Liver (tissue), 9 donors: Measurements from ENCODE around the gene TACC2. TPM values are rescaled to one million over a fixed set of nuclear protein-coding genes. Genes with fewer than 3 reads are reported as not detected.
"Not testable (repeated sequence)": the region's sequence is repeated elsewhere in the genome, so short reads cannot be mapped to it uniquely, and the experiment has no call there.

Source experiments
- DNase-seq: peaks from one replicate; pipeline ENCODE4 v3.0.0-alpha.2; 2017; ENCODE audit warnings: low spot score
- H3K27ac ChIP-seq, 2 donors: one replicate each; pipeline ENCODE4 v1.7.0; 2013; ENCODE audit warnings: inconsistent platforms in 2 of 2, low read length in 2 of 2, control low read depth in 1 of 2, low read depth in 1 of 2, mild to moderate bottlenecking in 1 of 2
- H3K27me3 ChIP-seq, 4 donors: one replicate each; pipeline versions ENCODE4 v1.6.1 to v1.7.0; 2013; ENCODE audit warnings: low read length in 3 of 4, inconsistent platforms in 1 of 4, mild to moderate bottlenecking in 1 of 4, moderate library complexity in 1 of 4; ENCODE audit not compliant: control insufficient read depth in 4 of 4, insufficient read depth in 4 of 4
- H3K36me3 ChIP-seq, 4 donors: one replicate each; pipeline versions ENCODE4 v1.6.1 to v1.7.0; 2013; ENCODE audit warnings: low read length in 3 of 4, mild to moderate bottlenecking in 3 of 4, low read depth in 1 of 4, moderate library complexity in 1 of 4; ENCODE audit not compliant: control insufficient read depth in 4 of 4, insufficient read depth in 3 of 4
- H3K4me1 ChIP-seq, 4 donors: one replicate each; pipeline versions ENCODE4 v1.6.1 to v1.7.0; 2013; ENCODE audit warnings: low read length in 3 of 4, mild to moderate bottlenecking in 3 of 4, moderate library complexity in 1 of 4; ENCODE audit not compliant: control insufficient read depth in 4 of 4, insufficient read depth in 4 of 4
- H3K4me3 ChIP-seq, 3 donors: one replicate each; pipeline versions ENCODE4 v1.6.1 to v1.7.0; 2013; ENCODE audit warnings: low read length in 3 of 3, control low read depth in 1 of 3, low read depth in 1 of 3, mild to moderate bottlenecking in 1 of 3
- H3K9ac ChIP-seq, 2 donors: one replicate each; pipeline ENCODE4 v1.7.0; 2013; ENCODE audit warnings: low read length in 2 of 2, mild to moderate bottlenecking in 2 of 2, moderate library complexity in 2 of 2, control low read depth in 1 of 2, low read depth in 1 of 2
- H3K9me3 ChIP-seq, 4 donors: one replicate each; pipeline versions ENCODE4 v1.6.1 to v1.7.0; 2013; ENCODE audit warnings: low read length in 3 of 4; ENCODE audit not compliant: control insufficient read depth in 4 of 4
- ATF3 ChIP-seq: IDR thresholded peaks from 2 replicates; pipeline ENCODE4 v1.6.1; 2016; ENCODE audit warnings: antibody characterized with exemption
- CTCF ChIP-seq: fragments of 150-350 bp; IDR thresholded peaks from 2 replicates; pipeline ENCODE4 v1.5.1; 2017; ENCODE audit warnings: improper control_type of control experiment, low read depth, low read length; ENCODE audit not compliant: missing input control
- EGR1 ChIP-seq, 2 donors: IDR thresholded peaks; 2 replicates each; pipeline ENCODE4 v1.6.1; 2016 to 2018; ENCODE audit warnings: antibody characterized with exemption in 2 of 2, low read depth in 2 of 2
- FOXA1 ChIP-seq: IDR thresholded peaks from 2 replicates; pipeline ENCODE4 v1.6.1; 2016; ENCODE audit warnings: antibody characterized with exemption
- FOXA2 ChIP-seq: IDR thresholded peaks from 2 replicates; pipeline ENCODE4 v1.6.1; 2016; ENCODE audit warnings: antibody characterized with exemption
- GABPA ChIP-seq, 2 donors: IDR thresholded peaks in 1 of 2; conservative IDR thresholded peaks in 1 of 2; 2 replicates each; pipeline ENCODE4 v1.6.1; 2016; ENCODE audit warnings: antibody characterized with exemption in 2 of 2, mild to moderate bottlenecking in 1 of 2, moderate library complexity in 1 of 2
- HNF4A ChIP-seq, 2 donors: conservative IDR thresholded peaks; 2 replicates each; pipeline ENCODE4 v1.6.1; 2016; ENCODE audit warnings: antibody characterized with exemption in 2 of 2, mild to moderate bottlenecking in 2 of 2
- HNF4G ChIP-seq: IDR thresholded peaks from 2 replicates; pipeline ENCODE4 v1.6.1; 2016; ENCODE audit warnings: antibody characterized with exemption
- JUND ChIP-seq, 2 donors: IDR thresholded peaks; 2 replicates each; pipeline ENCODE4 v1.6.1; 2016; ENCODE audit warnings: antibody characterized with exemption in 2 of 2
- MAX ChIP-seq: IDR thresholded peaks from 2 replicates; pipeline ENCODE4 v1.6.1; 2016; ENCODE audit warnings: antibody characterized with exemption
- NR2F2 ChIP-seq: IDR thresholded peaks from 2 replicates; pipeline ENCODE4 v1.6.1; 2016; ENCODE audit warnings: antibody characterized with exemption
- RAD21 ChIP-seq, 2 donors: IDR thresholded peaks; 2 replicates each; pipeline ENCODE4 v1.6.1; 2016; ENCODE audit warnings: antibody characterized with exemption in 2 of 2, mild to moderate bottlenecking in 2 of 2
- REST ChIP-seq: IDR thresholded peaks from 2 replicates; pipeline ENCODE4 v1.6.1; 2016; ENCODE audit warnings: antibody characterized with exemption, mild to moderate bottlenecking
- RXRA ChIP-seq, 2 donors: IDR thresholded peaks; 2 replicates each; pipeline ENCODE4 v1.6.1; 2017 to 2018; ENCODE audit warnings: antibody characterized with exemption in 2 of 2, mild to moderate bottlenecking in 1 of 2
- SP1 ChIP-seq: IDR thresholded peaks from 2 replicates; pipeline ENCODE4 v1.6.1; 2018; ENCODE audit warnings: antibody characterized with exemption, mild to moderate bottlenecking
- TAF1 ChIP-seq: conservative IDR thresholded peaks from 2 replicates; pipeline ENCODE4 v1.6.1; 2016; ENCODE audit warnings: antibody characterized with exemption, mild to moderate bottlenecking
- YY1 ChIP-seq: IDR thresholded peaks from 2 replicates; pipeline ENCODE4 v1.6.1; 2016; ENCODE audit warnings: antibody characterized with exemption, mild to moderate bottlenecking
- ZBTB33 ChIP-seq: IDR thresholded peaks from 2 replicates; pipeline ENCODE4 v1.6.1; 2016; ENCODE audit warnings: antibody characterized with exemption
- WGBS: extraction: QIAGEN DNeasy Blood & Tissue Kit; methylation state at CpG from one replicate; pipeline ENCODE4 v1.1.7; 2013; 5-methylcytosine and 5-hydroxymethylcytosine counted together
- polyA plus RNA-seq, 2 donors: library from polyadenylated mRNA; stranded (reverse) in 1 of 2; unstranded in 1 of 2; fragments of 200-250 nt in 1 of 2; fragments of >200 nt in 1 of 2; fragmentation: Nextera tagmentation in 1 of 2; extraction: Ambion mirVana in 1 of 2; gene quantifications; one replicate each; pipeline versions ENCODE4 v1.2.1 to v1.2.3, GENCODE V29; 2013 to 2015
- total RNA-seq, 2 donors: library from RNA; depleted of rRNA; stranded (reverse); fragments of >200 nt; gene quantifications; one replicate each; pipeline ENCODE4 v1.2.3, GENCODE V29; 2014
- donor health status: healthy.
- donor health status: healthy.
- donor health status: healthy.
- donor health status: healthy.
- donor health status: healthy.

Gene TACC2
- total and polyA plus RNA-seq, 4 donors, result 1.5 to 9.1 (median 7.8) TPM

- H3K4me1 ChIP-seq, result no peaks in the 10 kb centered on the region
- no peak overlapping the region for H3K4me3 ChIP-seq
- no peaks in the 10 kb centered on the region for H3K36me3 ChIP-seq
- H3K9ac ChIP-seq, result no peak overlapping the region
- H3K9me3 ChIP-seq, result no peaks in the 10 kb centered on the region
- DNase-seq, result no peak
- H3K27me3 ChIP-seq, result no peaks in the 10 kb centered on the region
- TF ChIP-seq SP1, result no peak
- TF ChIP-seq FOXA2, result no peak
- no peak for TF ChIP-seq GABPA (IDR thresholded peaks at IDR 0.05 in 1 of 2, conservative IDR thresholded peaks at IDR 0.05 in 1 of 2)
- no peak for TF ChIP-seq FOXA1
- TF ChIP-seq JUND (IDR thresholded peaks at IDR 0.05), result no peak
- no peak for TF ChIP-seq ATF3
- TF ChIP-seq RXRA (IDR thresholded peaks at IDR 0.05), result no peak
- no peak for TF ChIP-seq HNF4G
- TF ChIP-seq HNF4A (conservative IDR thresholded peaks at IDR 0.05), result no peak
- no peak for TF ChIP-seq TAF1
- TF ChIP-seq ZBTB33, result no peak
- TF ChIP-seq REST, result no peak
- no peak for TF ChIP-seq CTCF
- TF ChIP-seq YY1, result no peak
- TF ChIP-seq MAX, result no peak
- TF ChIP-seq EGR1 (IDR thresholded peaks at IDR 0.05; ENCODE audit: low read depth in 2 of 2), result no peak
- TF ChIP-seq RAD21 (IDR thresholded peaks at IDR 0.05), result no peak
- no peak for TF ChIP-seq NR2F2
- WGBS, result 93% methylated on average over 9 of the region's 9 CpGs
- no peak overlapping the region for H3K27ac ChIP-seq
These were observed 86.2 kb downstream of the TACC2 start for GRCh38 chr10:122075171-122075570.

GRCh38 chr10:122075876-122076275, 86.9 kb downstream of the TACC2 start:
- H3K4me3 ChIP-seq, H3K27ac ChIP-seq, H3K4me1 ChIP-seq, H3K27me3 ChIP-seq, DNase-seq, H3K36me3 ChIP-seq, H3K9ac ChIP-seq, H3K9me3 ChIP-seq: not testable (repeated sequence)
- WGBS, result 97% methylated on average over 6 of the region's 6 CpGs
